Ecto neural progenitor cell (in vitro differentiated cells): ENCODE data around the gene SH3PXD2B.
A peak's percentile ranks its signal among the peaks of the same experiment; 100 is the strongest.

Experiments
- DNase-seq: peaks from one replicate; pipeline ENCODE4 v3.0.0-alpha.2; 2018; ENCODE audit warnings: low spot score

SH3PXD2B gene

DNA sequence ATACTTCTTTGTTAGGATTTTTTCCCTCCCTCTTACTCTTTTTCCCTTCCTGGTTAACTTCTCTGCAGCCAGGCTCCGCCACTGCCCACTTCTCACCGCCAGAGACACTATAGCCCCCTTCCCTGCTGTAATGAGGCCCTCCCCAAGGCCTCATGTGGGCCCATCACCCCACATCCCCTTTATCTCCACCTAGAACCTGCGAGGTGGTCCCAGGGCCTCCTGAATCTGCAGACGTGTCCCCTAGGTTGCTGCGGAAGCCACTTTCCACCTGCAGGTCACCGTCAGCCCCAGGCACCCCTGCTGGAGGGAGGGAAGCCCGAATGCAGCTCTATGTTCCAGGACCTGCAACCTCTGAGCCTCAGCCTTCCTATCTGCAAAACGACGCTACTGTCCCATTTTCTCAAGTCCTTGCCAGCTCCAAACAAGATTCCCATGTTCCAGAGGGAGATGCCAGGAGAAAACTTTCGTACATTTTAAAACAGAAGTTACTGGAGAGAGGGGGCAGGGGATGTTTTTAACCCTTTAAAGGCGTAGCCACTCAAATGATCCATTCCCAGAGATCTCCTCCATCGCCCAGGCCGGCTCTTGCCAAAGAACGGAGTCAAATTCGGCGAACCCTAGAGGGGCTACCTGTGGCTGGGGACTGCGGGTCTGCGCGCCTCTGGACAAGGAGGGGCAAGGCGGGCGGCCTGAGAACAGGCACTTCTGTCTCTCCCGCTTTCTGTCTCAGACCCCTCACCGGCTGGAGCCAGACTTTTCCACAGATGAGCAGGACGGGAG lies 929 bp downstream of the SH3PXD2B start:
- peak; percentile 75 for DNase-seq

GRCh38 chr5:172452398-172453205 lies 1.7 kb downstream of the SH3PXD2B start:
- no peak for DNase-seq

DNA sequence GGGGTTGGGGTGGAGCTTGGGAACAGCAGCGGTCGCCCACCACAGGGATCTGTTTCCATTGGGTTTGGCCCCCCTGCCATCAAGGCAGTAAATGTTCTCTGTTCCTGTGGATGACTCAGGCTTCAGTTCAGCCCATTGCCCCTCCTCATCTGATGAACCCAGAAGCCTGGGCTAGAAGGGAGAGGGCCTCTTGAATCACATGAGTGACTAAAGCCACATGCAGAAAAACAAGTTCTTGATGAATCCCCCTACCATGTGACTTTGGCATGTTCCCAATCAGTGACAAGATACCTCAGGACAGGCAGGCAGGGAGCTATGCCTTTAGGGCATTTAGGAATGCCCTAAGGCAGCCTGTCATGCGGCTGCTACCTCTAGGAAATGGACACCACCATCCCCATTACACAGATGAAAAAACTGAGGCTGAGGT lies 2.5 kb downstream of the SH3PXD2B start:
- DNase-seq = no peak

- DNase-seq = peak; percentile 67
These were observed 3.2 kb downstream of the SH3PXD2B start for GRCh38 chr5:172450861-172451695.

DNA sequence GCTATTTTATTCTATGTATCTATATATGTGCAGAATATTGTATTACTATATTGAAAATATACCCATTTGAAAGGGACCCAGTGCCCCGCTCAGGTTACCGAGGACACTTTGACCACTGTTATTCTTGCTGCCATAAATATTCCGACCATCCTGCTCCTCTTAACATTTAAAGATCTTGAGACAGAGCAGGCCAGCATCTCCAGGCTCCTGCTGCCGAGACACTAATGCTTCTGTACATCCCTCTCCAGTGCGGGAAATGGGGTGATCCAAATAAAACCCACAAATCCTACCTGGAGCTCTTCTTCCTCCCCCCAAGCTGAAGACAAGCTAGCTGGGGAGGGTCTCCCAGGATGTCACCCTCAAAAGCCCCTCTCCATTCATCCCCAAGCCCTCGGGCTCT lies 3.9 kb downstream of the SH3PXD2B start:
- DNase-seq = no peak

DNA sequence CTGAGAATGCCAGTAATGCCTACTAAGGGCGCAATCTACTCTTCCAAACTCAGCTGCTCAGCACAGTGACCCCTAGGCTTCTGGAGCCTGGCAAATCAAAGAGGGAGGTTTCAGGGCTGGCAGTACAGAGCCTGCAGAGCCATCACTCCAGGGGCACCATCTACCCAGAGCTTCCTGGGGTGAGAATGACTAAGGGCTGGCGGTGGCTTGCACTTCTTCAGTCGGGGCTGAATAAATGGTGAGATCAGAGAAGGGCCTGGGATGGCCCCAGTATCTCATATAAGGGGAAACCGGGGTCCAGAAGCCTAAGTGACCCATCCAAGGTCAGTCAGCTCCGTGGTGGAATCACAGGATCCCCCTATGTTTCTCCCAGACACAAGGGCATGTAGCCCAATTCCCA lies 5.3 kb downstream of the SH3PXD2B start:
- no peak for DNase-seq

DNA sequence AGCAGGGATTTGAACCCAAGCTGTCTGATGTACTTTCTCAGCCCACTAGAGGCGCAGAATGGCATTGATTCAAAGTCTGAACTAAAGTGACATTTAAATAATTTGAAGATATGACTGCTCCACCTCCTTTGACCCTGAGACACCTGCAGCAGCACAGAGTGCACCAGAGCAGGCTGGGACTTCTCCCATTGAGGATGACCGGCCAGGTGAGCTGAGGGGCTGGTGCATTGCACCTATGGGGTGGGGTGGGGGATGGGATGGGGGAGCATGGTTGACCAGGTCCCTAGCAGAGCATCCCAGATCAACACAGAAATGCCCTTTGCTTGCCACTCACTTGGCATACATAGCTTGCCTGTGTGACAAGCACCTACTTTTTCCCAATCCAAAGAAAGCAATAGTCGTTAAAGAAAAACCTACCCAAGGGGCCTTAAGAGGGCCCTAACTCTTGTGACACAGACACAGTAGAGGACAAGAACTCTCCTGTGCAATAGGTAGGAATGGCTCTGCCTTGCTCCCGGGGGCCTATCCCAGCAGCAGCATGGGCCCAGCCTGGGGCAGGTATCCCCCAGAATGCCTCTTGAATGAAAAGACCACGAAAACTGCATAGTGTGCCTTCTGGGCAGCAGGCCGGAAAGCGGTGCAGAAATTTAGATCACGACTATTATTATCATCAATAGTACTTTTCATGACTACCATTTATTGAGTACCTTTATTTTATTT lies 6.5 kb downstream of the SH3PXD2B start:
- DNase-seq = no peak

DNA sequence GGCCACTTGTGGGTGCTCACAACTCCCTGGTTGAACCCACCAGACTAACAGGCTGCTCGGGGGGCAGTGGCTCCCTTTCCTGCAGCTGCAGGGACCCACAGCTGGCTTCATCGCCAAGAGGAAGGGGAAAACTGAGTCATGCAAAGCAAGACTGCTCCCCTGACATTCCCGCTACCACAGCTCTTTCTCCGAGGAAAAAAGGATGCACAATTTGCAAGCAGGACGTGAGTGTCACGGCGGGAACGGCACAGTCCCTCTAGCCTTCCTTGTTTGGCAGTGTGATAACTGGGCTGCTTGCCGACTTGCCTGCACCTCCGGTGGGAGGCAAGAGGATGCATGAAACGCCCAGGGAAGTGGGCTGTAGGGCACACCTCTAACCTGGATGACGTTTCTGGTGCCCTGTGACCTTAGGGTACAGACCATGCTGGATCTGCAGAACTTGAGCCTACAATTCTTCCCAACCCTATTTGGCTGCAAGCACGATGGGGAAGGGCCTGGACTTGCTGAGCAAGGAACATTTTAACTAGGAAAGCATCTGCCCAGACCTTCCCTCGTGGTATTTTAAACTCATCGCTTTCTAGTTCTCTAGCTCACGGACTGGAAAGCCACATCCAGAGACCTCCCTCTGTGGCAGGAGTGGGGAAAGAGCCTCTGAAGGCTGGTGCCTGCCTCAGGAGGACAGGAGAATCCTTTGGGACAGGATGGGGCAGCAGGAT lies 7.8 kb downstream of the SH3PXD2B start:
- DNase-seq = no peak

GRCh38 chr5:172445866-172446265 lies 8.5 kb downstream of the SH3PXD2B start:
- no peak for DNase-seq

DNA sequence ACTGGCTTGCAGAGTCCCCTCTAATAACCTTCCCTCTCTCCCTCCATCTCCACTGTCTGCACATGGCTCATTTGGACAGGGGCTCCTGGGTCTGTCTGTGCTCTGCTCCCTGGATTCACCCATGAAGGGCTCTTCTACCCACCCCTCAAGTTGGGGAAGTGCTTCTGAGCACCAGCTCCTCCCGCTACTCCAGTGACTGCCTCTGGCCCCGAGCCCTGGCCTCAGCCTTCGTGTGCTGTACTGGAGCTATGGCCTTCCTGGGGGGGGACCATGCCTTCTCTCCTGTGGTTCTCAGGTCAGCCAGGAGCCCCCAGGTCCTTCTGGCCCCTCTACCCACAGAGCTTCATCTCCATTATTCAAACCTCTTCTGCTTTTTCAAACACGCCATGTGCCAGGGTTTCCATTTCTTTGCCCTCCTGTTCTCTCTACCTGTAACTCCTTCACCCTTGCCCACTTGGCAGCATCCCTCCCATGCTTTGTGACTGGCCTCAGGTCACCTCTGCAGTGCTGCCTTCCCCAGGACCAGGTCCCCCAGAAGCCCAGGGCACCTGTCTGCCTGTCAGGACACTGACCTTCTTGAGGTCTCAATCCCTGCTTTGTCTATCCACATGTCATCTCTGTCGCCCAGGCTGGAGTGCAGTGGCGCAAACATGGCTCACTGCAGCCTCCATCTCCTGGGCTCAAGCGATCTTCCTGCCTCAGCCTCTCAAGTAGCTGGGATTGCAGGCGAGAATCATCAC lies 9.5 kb downstream of the SH3PXD2B start:
- DNase-seq = no peak

DNA sequence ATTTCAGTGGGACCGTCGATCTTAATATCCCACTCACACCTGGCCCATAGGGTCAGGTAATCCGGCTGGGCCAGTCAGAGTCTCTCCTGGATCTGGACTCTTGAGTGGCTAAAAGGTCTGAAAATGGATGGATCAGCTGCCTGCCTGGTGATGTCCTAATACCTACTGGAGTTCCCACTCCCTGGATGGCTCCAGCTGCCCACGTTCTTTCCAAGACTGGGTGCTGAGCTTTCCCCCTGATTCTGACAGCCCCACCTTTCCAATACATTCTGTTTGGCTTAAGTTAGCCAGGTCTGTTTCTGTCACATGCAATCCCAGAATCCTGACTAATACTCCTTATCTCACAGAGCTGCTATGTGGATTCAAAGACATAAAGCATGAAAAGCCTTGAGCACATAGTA lies 10.2 kb downstream of the SH3PXD2B start:
- no peak for DNase-seq

GRCh38 chr5:172443441-172444109 lies 10.8 kb downstream of the SH3PXD2B start:
- DNase-seq = no peak

DNA sequence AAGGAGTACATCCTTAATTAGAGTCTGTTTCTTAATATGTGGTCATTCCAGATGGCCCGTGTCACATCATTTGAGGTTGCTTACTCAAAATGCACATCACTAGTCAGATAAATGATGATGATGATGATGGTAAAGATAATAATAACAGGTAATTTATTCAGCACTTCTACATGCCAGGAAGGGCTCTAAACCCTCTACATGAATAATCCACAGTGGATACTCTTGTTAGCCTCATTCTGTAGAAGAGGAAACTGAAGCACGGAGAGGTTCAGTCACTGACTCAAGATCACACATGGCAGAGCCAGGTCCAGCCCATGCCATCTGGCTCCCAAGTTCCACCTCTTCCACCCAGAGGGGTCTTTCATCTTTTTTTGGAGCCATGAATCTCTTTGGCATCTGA lies 11.7 kb downstream of the SH3PXD2B start:
- DNase-seq = no peak

- no peak for DNase-seq
These were observed 13.0 kb downstream of the SH3PXD2B start for GRCh38 chr5:172441262-172441751.

DNA sequence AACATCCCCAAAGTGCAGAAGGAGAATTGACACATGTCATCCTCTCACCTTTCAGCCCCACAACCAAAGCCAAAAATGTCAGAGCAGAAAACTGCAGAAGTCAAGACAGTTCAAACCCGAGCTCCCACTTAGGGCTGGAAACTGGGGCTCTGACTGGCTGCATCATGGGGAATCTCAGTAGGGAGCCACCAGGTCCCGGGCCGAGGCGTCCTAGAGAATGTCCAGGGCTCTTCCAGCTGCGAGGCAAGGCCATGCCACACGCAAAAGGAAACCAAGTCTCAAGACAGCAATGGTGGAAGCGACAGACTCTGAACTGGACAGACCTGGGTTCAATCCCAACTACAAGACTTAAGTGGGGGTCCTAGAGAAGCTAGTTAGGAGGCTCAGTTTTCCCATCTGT lies 13.8 kb downstream of the SH3PXD2B start:
- no peak for DNase-seq

GRCh38 chr5:172439785-172440477 lies 14.4 kb downstream of the SH3PXD2B start:
- no peak for DNase-seq

DNA sequence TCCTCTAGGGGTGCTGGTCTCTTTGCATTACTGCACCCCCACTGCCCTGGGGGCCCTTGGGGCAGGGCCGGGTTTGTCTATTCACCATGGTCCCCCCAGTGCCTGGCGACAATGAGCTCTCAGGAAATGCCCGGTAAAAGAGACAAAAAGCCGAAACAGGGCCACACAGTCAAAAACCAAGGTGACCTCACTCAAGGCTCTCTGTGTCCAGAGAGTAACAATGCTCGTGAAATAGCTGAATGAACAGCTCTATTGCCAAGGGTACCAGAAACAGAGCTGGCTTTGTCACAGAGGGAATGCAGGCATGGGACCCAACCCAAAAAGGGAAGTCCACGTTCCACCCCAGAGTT lies 16.0 kb downstream of the SH3PXD2B start:
- DNase-seq = no peak

DNA sequence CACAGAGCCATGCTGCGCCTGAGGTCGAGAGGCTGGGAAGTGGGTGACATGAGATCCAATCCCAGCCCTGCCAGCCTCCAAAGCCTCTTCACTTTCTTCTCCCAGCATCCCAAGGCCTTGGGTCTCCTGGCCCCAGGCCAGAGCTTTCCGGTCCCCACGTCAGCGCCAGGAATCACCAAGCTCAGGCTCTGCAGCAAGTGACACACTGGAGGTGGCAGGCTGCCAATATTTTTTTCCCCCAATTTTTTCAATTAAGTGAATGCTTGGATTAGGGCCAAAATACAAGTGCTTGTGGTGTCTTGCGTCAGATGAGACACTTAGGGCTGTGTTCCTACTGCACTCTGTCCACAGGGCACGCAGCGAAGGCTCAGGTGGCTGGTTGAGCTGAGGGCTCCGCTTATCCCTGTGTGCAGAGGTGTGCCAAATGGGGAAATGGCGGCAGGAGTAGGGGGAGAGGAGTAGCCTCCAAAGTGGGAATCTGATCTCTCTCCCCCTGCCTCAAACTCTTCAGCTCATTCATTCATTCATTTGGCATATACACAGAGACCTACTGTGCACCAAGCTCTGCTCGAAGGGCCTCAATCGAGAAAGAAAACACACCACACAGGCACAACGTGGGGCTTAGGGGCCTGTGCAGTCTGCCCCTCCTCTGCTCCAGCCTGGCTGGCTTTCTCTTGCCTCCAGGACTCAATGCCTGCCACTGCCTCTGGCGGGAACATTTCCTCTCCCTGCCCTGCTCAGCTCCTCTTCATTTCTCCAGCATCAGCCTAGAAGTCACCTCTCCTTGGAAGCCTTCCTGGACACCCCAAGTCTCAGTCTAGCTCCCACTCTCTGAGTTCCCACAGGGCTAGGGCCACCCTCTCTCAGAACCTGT lies 16.6 kb downstream of the SH3PXD2B start:
- no peak for DNase-seq
